GM12891 (cell line): Measurements from ENCODE around the gene TPGS2.

Source experiments
- POLR2A ChIP-seq: IDR thresholded peaks from 2 replicates; pipeline ENCODE4 v1.6.1; 2011; ENCODE audit warnings: low read depth, low read length, control low read depth
- POLR2AphosphoS5 ChIP-seq: IDR thresholded peaks from 2 replicates; pipeline ENCODE4 v1.6.1; 2011; ENCODE audit warnings: low read depth, low read length, control low read depth
- SPI1 ChIP-seq: IDR thresholded peaks from 2 replicates; pipeline ENCODE4 v1.6.1; 2011; ENCODE audit warnings: low read depth, low read length, control low read depth
- TAF1 ChIP-seq: IDR thresholded peaks from 2 replicates; pipeline ENCODE4 v1.6.1; 2011; ENCODE audit warnings: low read depth, low read length, control low read depth

GRCh38 chr18:36776650-36777049 is 52.2 kb downstream of the TPGS2 start:
- TF ChIP-seq POLR2AphosphoS5 (no peak), POLR2A (no peak), TAF1 (no peak), SPI1 (no peak)
